Activated CD4-positive, alpha-beta T cell treated with anti-CD3 and anti-CD28 coated beads, Interleukin-2, amount 50 U/mL, for 24 hours (primary cell): ENCODE results near the gene ODF4.
"Not testable (repeated sequence)": the region's sequence is repeated elsewhere in the genome, so short reads cannot be mapped to it uniquely, and the experiment has no call there.

Experiments
- DNase-seq, 2 donors: peaks; one replicate each; pipeline ENCODE4 v3.0.0-alpha.2; 2020; ENCODE audit warnings: low read depth in 1 of 2, low spot score in 1 of 2

The ODF4 gene

GRCh38 chr17:8393470-8394231, 54.0 kb downstream of the ODF4 start:
- DNase-seq: no peak

GRCh38 chr17:8394497-8394896, 54.9 kb downstream of the ODF4 start:
- not testable (repeated sequence) for DNase-seq
